ENCODE data around the gene RNGTT.

DNA sequence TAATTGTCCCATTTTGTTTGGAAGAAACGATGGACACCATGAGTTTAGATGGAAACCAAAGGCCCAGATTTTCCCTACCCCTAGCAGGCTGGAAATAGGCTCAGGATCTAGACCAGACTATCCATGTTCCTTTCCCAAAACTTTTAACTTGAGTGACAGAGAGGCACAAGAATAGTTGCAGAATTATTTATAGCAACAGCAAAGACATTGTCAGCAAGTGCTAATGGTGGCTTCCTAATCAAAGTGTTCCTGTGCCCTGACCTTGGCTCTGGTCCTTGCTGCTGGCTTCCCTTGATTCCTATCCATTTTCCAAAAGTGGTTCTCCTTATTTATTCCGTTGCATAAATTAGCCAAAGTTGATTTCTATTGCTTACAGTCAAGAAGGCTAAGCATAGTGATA lies 103.1 kb downstream of the RNGTT start:
- TF ChIP-seq POLR2AphosphoS5 (IDR thresholded peaks at IDR 0.05; ENCODE audit: low read depth, low read length), result no peak
- no peak for TF ChIP-seq POLR2A (IDR thresholded peaks at IDR 0.05; ENCODE audit: low read depth, low read length)
